A549 (cell line): ENCODE results near the gene PRKCE. TPM values are rescaled to one million over a fixed set of nuclear protein-coding genes. Genes with fewer than 3 reads are reported as not detected.

ENCODE experiments used
- ATAC-seq, 2 experiments: fragments of 200-7000 bp in 1 of 2; fragments of >200 bp in 1 of 2; cut with Nextera tagmentation in 1 of 2; cut with Tn5 transposase in 1 of 2; 3 replicates each; pipeline versions ENCODE4 v1.8.0 to v1.9.1; 2018 to 2020; ENCODE audit warnings: mild to moderate bottlenecking in 1 of 2, moderate library complexity in 1 of 2
- CTCF ChIA-PET: fragments of 300-600 bp; sonication (Branson Sonifier 250); formaldehyde crosslinking; extraction: SDS; loops from one replicate; lab custom pipeline; 2021; ENCODE audit warnings: antibody characterized with exemption, inconsistent platforms; lab: Yijun Ruan, JAX
- POLR2A ChIA-PET: fragments of 350-600 bp; formaldehyde crosslinking; extraction: SDS; loops from one replicate; lab custom pipeline; 2021; ENCODE audit warnings: antibody characterized with exemption, inconsistent platforms; lab: Yijun Ruan, JAX
- DNase-seq, 2 experiments: peaks; one replicate each; pipeline versions ENCODE4 v3.0.0 to v3.0.0-alpha.2; 2011 to 2016; ENCODE audit warnings: low read depth in 1 of 2, low spot score in 1 of 2
- FAIRE-seq: peaks from 2 replicates; lab custom pipeline; 2011; peaks lifted over from hg19 to GRCh38; lab: Jason Lieb, UNC
- H3K27ac ChIP-seq, 2 experiments: fragments of >200 bp; sonication (Bioruptor Twin); formaldehyde crosslinking; 3 replicates each; pipeline ENCODE4 v1.5.1; 2016 to 2017
- H3K4me1 ChIP-seq: fragments of >200 bp; sonication (Bioruptor Twin); formaldehyde crosslinking; 3 replicates; pipeline ENCODE4 v1.6.1; 2016
- H3K4me2 ChIP-seq: fragments of >200 bp; sonication (Bioruptor Twin); formaldehyde crosslinking; 3 replicates; pipeline ENCODE4 v1.6.1; 2016
- H3K4me3 ChIP-seq: fragments of >200 bp; sonication (Bioruptor Twin); formaldehyde crosslinking; 3 replicates; pipeline ENCODE4 v1.5.1; 2016
- H3K9me3 ChIP-seq: fragments of >200 bp; sonication (Bioruptor Twin); formaldehyde crosslinking; 3 replicates; pipeline ENCODE4 v1.6.1; 2016
- CHD4 ChIP-seq: fragments of 200-600 bp; sonication (generic); IDR thresholded peaks from 2 replicates; pipeline ENCODE4 v1.6.1; 2016; ENCODE audit warnings: antibody characterized with exemption, mild to moderate bottlenecking, borderline replicate concordance
- EHMT2 ChIP-seq: fragments of 200-600 bp; sonication (generic); IDR thresholded peaks from 2 replicates; pipeline ENCODE4 v1.6.1; 2016; ENCODE audit warnings: antibody characterized with exemption, low read depth, mild to moderate bottlenecking, moderate library complexity
- MAZ ChIP-seq: fragments of 150-350 bp; IDR thresholded peaks from 2 replicates; pipeline ENCODE4 v1.6.1; 2014; ENCODE audit warnings: antibody characterized with exemption, low read depth, low read length, borderline replicate concordance
- PHF8 ChIP-seq: fragments of 200-600 bp; sonication (generic); IDR thresholded peaks from 2 replicates; pipeline ENCODE4 v1.6.1; 2016; ENCODE audit warnings: low read depth, mild to moderate bottlenecking, antibody characterized with exemption, moderate library complexity, borderline replicate concordance
- POLR2A ChIP-seq: IDR thresholded peaks from 2 replicates; pipeline ENCODE4 v1.6.1; 2012; ENCODE audit warnings: mild to moderate bottlenecking, low read length
- POLR2AphosphoS2 ChIP-seq: conservative IDR thresholded peaks from 2 replicates; pipeline ENCODE4 v1.6.1; 2012; ENCODE audit warnings: low read length, improper control_type of control experiment, inconsistent platforms
- RAD21 ChIP-seq, 2 experiments: fragments of >200 bp in 1 of 2; sonication (Bioruptor Twin) in 1 of 2; formaldehyde crosslinking in 1 of 2; IDR thresholded peaks in 1 of 2; conservative IDR thresholded peaks in 1 of 2; 2 replicates in 1 of 2; 3 replicates in 1 of 2; pipeline ENCODE4 v1.6.1; 2012 to 2018; ENCODE audit warnings: inconsistent platforms in 1 of 2
- TP53 ChIP-seq: fragments of 250-450 bp; sonication (Bioruptor Pico); IDR thresholded peaks from 2 replicates; pipeline ENCODE4 v1.5.0; 2021; ENCODE audit warnings: mild to moderate bottlenecking, moderate library complexity
- ZFP36 ChIP-seq: fragments of 450-650 bp; IDR thresholded peaks from 2 replicates; pipeline ENCODE4 v1.6.1; 2014; ENCODE audit warnings: borderline replicate concordance; ENCODE audit not compliant: partially characterized antibody
- WGBS: methylation state at CpG from one replicate; pipeline ENCODE4 v1.1.6; 2017; ENCODE audit errors: missing lambda C conversion rate; 5-methylcytosine and 5-hydroxymethylcytosine counted together
- polyA plus RNA-seq, 4 experiments: library from polyadenylated mRNA; depleted of rRNA in 3 of 4; stranded (reverse); fragments of >200 nt; fragmentation: RNase III in 1 of 4; extraction: RNeasy Plus Mini Kit Qiagen cat#74134 plus additional on column Dnase treatment in 1 of 4; gene quantifications; 2 replicates in 3 of 4; 3 replicates in 1 of 4; pipeline ENCODE4 v1.2.3, GENCODE V29; 2011 to 2017
- TF ChIP-seq, protein P1 (sequence below): IDR thresholded peaks from 2 replicates; pipeline ENCODE4 v1.6.1; 2012
- TF ChIP-seq, protein P2 (sequence below): fragments of >200 bp; sonication (Bioruptor Twin); formaldehyde crosslinking; IDR thresholded peaks from 2 replicates; pipeline ENCODE4 v1.6.1; 2016
- TF ChIP-seq, protein P3 (sequence below): fragments of >200 bp; sonication (Bioruptor Twin); formaldehyde crosslinking; IDR thresholded peaks from 3 replicates; pipeline ENCODE4 v1.5.1; 2016

PRKCE gene
- polyA plus RNA-seq, 2 of the 4 experiments (the other 2 are of a cell fraction): 11.5 to 12.0 TPM

DNA sequence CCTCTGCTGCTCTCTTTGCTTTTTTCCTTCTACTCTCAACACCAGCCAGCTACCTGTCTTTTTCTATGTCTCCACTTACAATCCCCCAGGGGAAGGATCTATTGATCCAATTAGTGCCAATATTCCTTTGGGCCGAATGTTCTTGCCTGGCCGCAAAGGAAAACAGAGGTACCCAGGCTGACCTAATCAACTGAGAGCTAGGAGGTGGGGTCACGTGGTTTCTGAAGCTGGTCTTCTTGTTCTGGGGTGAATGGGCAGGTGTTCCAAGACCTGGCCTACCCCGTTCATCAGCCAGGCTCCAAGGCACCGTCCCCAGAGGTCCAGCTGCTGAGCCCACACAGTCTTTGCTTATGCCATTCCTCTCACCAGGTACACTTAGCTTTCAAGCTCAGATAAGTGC, 580.2 kb downstream of the PRKCE start:
- peaks cover 56% of the 10 kb centered on the region for H3K4me1 ChIP-seq
- no peak overlapping the region for H3K4me3 ChIP-seq
- DNase-seq: no peak
- peaks cover 5% of the 10 kb centered on the region; the same call in 2 of the 3 replicates for H3K9me3 ChIP-seq
- POLR2A ChIA-PET: interaction anchor here (4.8 kb wide), 1 partner anchor 66 kb away, joined by 22 read pairs; the partner anchor contains the start of gene EPAS1
- ATAC-seq: no peak
- peak overlapping the region; percentile 93 to 95 for H3K27ac ChIP-seq
- CTCF ChIA-PET: interaction anchor here (0.8 to 7.0 kb wide), 15 partner anchors 13 to 231 kb away, joined by 3 to 39 read pairs (median 6); no protein-coding TSS in a partner anchor
- FAIRE-seq: no peak
- WGBS: 94% methylated on average over 5 of the region's 5 CpGs
- no peak overlapping the region for H3K4me2 ChIP-seq
- TF ChIP-seq, protein P1, sequence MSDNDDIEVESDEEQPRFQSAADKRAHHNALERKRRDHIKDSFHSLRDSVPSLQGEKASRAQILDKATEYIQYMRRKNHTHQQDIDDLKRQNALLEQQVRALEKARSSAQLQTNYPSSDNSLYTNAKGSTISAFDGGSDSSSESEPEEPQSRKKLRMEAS: no peak
- TF ChIP-seq TP53: no peak
- TF ChIP-seq, protein P2, sequence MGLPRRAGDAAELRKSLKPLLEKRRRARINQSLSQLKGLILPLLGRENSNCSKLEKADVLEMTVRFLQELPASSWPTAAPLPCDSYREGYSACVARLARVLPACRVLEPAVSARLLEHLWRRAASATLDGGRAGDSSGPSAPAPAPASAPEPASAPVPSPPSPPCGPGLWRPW: no peak

DNA sequence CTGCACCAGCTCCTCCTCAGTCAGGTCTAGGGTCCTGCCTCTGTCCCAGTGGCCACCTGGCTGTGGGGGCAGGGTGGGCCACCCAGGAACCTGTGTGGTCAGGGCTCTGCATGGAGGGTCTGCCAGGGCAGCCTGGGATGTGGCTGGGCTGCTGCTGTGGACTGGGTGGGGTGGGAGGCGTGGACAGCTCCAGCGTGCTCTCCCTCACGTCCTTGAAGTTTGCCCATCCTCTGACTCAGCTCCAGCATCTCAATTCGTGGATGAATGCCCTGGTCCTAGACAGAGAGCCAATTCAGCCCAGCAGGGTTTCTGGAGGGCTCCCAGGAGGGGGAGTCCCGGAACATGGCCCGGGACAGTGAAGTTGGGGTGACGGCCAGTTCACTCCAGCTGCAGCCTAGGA, 581.4 kb downstream of the PRKCE start:
- no peak for FAIRE-seq
- DNase-seq: peak in 1 of 2 experiments; percentile 27
- ATAC-seq: peak in 1 of 2 experiments; percentile 21; a peak in 2 of 6 replicates
- WGBS: 33% methylated on average over 7 of the region's 7 CpGs
- Histone ChIP-seq H3K9me3 (no peaks in the 10 kb centered on the region), H3K4me1 (peaks cover 52% of the 10 kb centered on the region), H3K4me3 (no peak overlapping the region), H3K27ac (peak overlapping the region; percentile 93 to 95), H3K4me2 (peak overlapping the region; percentile 41)
- CTCF ChIA-PET: interaction anchor here (1.0 to 7.0 kb wide), 13 partner anchors 9 to 228 kb away, joined by 3 to 39 read pairs (median 6); no protein-coding TSS in a partner anchor
- POLR2A ChIA-PET: interaction anchor here (1.2 to 4.8 kb wide), 2 partner anchors 65 kb away, joined by 3 to 22 read pairs; partner anchors contain the start of gene EPAS1
- TF ChIP-seq RAD21 (conservative IDR thresholded peaks at IDR 0.05 in 1 of 2, IDR thresholded peaks at IDR 0.05 in 1 of 2) (peak in 1 of 2 experiments; percentile 17; a peak in 1 of 5 replicates), ZFP36 (peak; percentile 31), PHF8 (no peak)

DNA sequence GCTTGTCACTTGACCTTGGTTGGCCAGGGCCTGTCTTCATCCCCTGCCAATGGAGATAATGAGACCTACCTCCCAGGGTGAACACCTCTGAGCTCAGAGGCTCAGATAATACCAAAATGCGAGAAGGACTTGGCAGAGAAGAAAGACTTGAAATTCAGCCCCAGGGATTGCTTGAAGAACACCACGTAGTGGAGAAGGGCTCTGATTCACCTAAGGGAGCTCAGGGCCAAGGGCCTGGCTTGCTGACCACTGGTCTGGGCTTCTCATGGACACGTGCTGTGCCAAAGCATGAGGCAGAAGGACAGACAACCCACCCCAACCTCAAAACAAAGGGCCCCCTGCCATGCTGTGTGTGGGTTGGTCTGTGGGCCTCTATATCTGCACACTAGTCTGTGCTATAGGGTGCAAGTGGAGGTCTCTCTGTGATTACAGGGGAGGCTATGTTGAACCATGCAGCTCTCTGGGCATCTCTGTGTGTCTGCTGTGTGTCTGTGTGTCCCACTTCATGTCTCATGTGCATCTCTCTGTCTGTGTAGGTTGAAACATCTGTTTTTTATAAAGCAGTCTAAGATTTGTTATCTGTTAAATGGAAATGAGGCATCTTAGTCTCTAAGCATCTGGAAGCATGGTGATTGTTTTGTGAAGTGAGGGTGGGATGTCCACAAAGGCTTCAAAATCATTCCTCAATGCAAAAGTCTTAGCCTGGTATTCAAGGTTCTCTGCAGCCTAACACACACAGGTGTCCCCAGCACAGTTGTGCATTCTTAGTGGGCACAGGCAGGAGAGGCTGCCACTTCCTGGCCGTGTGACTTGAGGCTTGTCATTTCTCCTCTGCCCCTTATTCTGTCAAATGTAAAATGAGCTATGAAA, 584.8 kb downstream of the PRKCE start:
- Histone ChIP-seq H3K4me3 (no peak overlapping the region), H3K9me3 (no peaks in the 10 kb centered on the region), H3K4me1 (peaks cover 22% of the 10 kb centered on the region), H3K4me2 (no peak overlapping the region), H3K27ac (peak overlapping the region in 1 of 2 experiments; percentile 34; a peak in 3 of 6 replicates)
- ATAC-seq (no peak), DNase-seq (no peak), FAIRE-seq (no peak)
- CTCF ChIA-PET: interaction anchor here (0.7 to 2.1 kb wide), 7 partner anchors 8 to 243 kb away, joined by 3 to 6 read pairs (median 4); no protein-coding TSS in a partner anchor
- TF ChIP-seq CHD4 (no peak), MAZ (no peak), POLR2A (no peak), EHMT2 (no peak), POLR2AphosphoS2 (no peak)
- TF ChIP-seq, protein P3, sequence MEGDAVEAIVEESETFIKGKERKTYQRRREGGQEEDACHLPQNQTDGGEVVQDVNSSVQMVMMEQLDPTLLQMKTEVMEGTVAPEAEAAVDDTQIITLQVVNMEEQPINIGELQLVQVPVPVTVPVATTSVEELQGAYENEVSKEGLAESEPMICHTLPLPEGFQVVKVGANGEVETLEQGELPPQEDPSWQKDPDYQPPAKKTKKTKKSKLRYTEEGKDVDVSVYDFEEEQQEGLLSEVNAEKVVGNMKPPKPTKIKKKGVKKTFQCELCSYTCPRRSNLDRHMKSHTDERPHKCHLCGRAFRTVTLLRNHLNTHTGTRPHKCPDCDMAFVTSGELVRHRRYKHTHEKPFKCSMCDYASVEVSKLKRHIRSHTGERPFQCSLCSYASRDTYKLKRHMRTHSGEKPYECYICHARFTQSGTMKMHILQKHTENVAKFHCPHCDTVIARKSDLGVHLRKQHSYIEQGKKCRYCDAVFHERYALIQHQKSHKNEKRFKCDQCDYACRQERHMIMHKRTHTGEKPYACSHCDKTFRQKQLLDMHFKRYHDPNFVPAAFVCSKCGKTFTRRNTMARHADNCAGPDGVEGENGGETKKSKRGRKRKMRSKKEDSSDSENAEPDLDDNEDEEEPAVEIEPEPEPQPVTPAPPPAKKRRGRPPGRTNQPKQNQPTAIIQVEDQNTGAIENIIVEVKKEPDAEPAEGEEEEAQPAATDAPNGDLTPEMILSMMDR: no peak
- TF ChIP-seq, protein P1: no peak
- POLR2A ChIA-PET: no interaction called here
- WGBS: 76% methylated on average over 4 of the region's 4 CpGs
